Measurements from ENCODE around the gene KIF26B.

KIF26B gene

GRCh38 chr1:245229051-245229450 is 74.3 kb downstream of the KIF26B start:
- TF ChIP-seq EZH2phosphoT487 (IDR thresholded peaks at IDR 0.05; ENCODE audit: low read depth), result no peak
- TF ChIP-seq, protein P1, sequence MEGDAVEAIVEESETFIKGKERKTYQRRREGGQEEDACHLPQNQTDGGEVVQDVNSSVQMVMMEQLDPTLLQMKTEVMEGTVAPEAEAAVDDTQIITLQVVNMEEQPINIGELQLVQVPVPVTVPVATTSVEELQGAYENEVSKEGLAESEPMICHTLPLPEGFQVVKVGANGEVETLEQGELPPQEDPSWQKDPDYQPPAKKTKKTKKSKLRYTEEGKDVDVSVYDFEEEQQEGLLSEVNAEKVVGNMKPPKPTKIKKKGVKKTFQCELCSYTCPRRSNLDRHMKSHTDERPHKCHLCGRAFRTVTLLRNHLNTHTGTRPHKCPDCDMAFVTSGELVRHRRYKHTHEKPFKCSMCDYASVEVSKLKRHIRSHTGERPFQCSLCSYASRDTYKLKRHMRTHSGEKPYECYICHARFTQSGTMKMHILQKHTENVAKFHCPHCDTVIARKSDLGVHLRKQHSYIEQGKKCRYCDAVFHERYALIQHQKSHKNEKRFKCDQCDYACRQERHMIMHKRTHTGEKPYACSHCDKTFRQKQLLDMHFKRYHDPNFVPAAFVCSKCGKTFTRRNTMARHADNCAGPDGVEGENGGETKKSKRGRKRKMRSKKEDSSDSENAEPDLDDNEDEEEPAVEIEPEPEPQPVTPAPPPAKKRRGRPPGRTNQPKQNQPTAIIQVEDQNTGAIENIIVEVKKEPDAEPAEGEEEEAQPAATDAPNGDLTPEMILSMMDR (IDR thresholded peaks at IDR 0.05; ENCODE audit: low read depth, low read length), result no peak

GRCh38 chr1:245232931-245233330 is 78.1 kb downstream of the KIF26B start:
- H2AFZ ChIP-seq (ENCODE audit: low read depth, low read length), result no peak overlapping the region
- H3K4me3 ChIP-seq (ENCODE audit: low read length), result no peak overlapping the region

More at GRCh38 chr1:245229051-245229450, 74.3 kb downstream of the KIF26B start:
- Histone ChIP-seq H3K4me2 (ENCODE audit: low read length) (no peak overlapping the region), H3K79me2 (ENCODE audit: low read length) (no peaks in the 10 kb centered on the region), H3K4me1 (ENCODE audit: low read length) (no peaks in the 10 kb centered on the region), H3K27ac (ENCODE audit: low read length) (no peak overlapping the region), H4K20me1 (ENCODE audit: insufficient read depth, low read length) (no peaks in the 10 kb centered on the region), H3K9me3 (ENCODE audit: insufficient read depth, low read length) (no peaks in the 10 kb centered on the region), H3K4me3 (ENCODE audit: low read length) (no peak overlapping the region), H2AFZ (ENCODE audit: low read depth, low read length) (no peak overlapping the region), H3K27me3 (ENCODE audit: low read depth, low read length) (peaks cover 32% of the 10 kb centered on the region), H3K9ac (ENCODE audit: low read length) (no peak overlapping the region), H3K36me3 (replicated peaks; ENCODE audit: low read depth, low read length) (no peaks in the 10 kb centered on the region)

GRCh38 chr1:245234217-245235081 is 79.7 kb downstream of the KIF26B start:
- peaks cover 34% of the 10 kb centered on the region for H3K27me3 ChIP-seq (ENCODE audit: low read depth, low read length)
- H3K9me3 ChIP-seq (ENCODE audit: insufficient read depth, low read length), result no peaks in the 10 kb centered on the region
- H3K4me1 ChIP-seq (ENCODE audit: low read length), result no peaks in the 10 kb centered on the region
- no peaks in the 10 kb centered on the region for H4K20me1 ChIP-seq (ENCODE audit: insufficient read depth, low read length)
- TF ChIP-seq, protein P1 (IDR thresholded peaks at IDR 0.05; ENCODE audit: low read depth, low read length), result no peak
- no peak for TF ChIP-seq EZH2phosphoT487 (IDR thresholded peaks at IDR 0.05; ENCODE audit: low read depth)
- H3K4me3 ChIP-seq (ENCODE audit: low read length), result no peak overlapping the region
- H3K9ac ChIP-seq (ENCODE audit: low read length), result no peak overlapping the region
- H3K36me3 ChIP-seq (replicated peaks; ENCODE audit: low read depth, low read length), result no peaks in the 10 kb centered on the region
- no peaks in the 10 kb centered on the region for H3K79me2 ChIP-seq (ENCODE audit: low read length)
- no peak overlapping the region for H3K4me2 ChIP-seq (ENCODE audit: low read length)
- H3K27ac ChIP-seq (ENCODE audit: low read length), result no peak overlapping the region
- H2AFZ ChIP-seq (ENCODE audit: low read depth, low read length), result no peak overlapping the region

More at GRCh38 chr1:245232931-245233330, 78.1 kb downstream of the KIF26B start:
- H3K9ac ChIP-seq (ENCODE audit: low read length), result no peak overlapping the region
- H3K9me3 ChIP-seq (ENCODE audit: insufficient read depth, low read length), result no peaks in the 10 kb centered on the region
- H3K4me1 ChIP-seq (ENCODE audit: low read length), result no peaks in the 10 kb centered on the region
- no peaks in the 10 kb centered on the region for H3K36me3 ChIP-seq (replicated peaks; ENCODE audit: low read depth, low read length)
- H4K20me1 ChIP-seq (ENCODE audit: insufficient read depth, low read length), result no peaks in the 10 kb centered on the region
- TF ChIP-seq EZH2phosphoT487 (IDR thresholded peaks at IDR 0.05; ENCODE audit: low read depth), result no peak
- TF ChIP-seq, protein P1 (IDR thresholded peaks at IDR 0.05; ENCODE audit: low read depth, low read length), result no peak
- H3K27ac ChIP-seq (ENCODE audit: low read length), result no peak overlapping the region
- peaks cover 29% of the 10 kb centered on the region for H3K27me3 ChIP-seq (ENCODE audit: low read depth, low read length)
- no peak overlapping the region for H3K4me2 ChIP-seq (ENCODE audit: low read length)
- H3K79me2 ChIP-seq (ENCODE audit: low read length), result no peaks in the 10 kb centered on the region

GRCh38 chr1:245235156-245235555 is 80.4 kb downstream of the KIF26B start:
- H3K36me3 ChIP-seq (replicated peaks; ENCODE audit: low read depth, low read length), result no peaks in the 10 kb centered on the region
- H3K27me3 ChIP-seq (ENCODE audit: low read depth, low read length), result peaks cover 33% of the 10 kb centered on the region
- no peak overlapping the region for H3K4me3 ChIP-seq (ENCODE audit: low read length)
- no peak overlapping the region for H3K4me2 ChIP-seq (ENCODE audit: low read length)
- H3K27ac ChIP-seq (ENCODE audit: low read length), result no peak overlapping the region
- no peaks in the 10 kb centered on the region for H4K20me1 ChIP-seq (ENCODE audit: insufficient read depth, low read length)
- H3K79me2 ChIP-seq (ENCODE audit: low read length), result no peaks in the 10 kb centered on the region
- H3K4me1 ChIP-seq (ENCODE audit: low read length), result no peaks in the 10 kb centered on the region
- H2AFZ ChIP-seq (ENCODE audit: low read depth, low read length), result no peak overlapping the region
- TF ChIP-seq, protein P1 (IDR thresholded peaks at IDR 0.05; ENCODE audit: low read depth, low read length), result no peak
- TF ChIP-seq EZH2phosphoT487 (IDR thresholded peaks at IDR 0.05; ENCODE audit: low read depth), result no peak
- H3K9me3 ChIP-seq (ENCODE audit: insufficient read depth, low read length), result no peaks in the 10 kb centered on the region
- no peak overlapping the region for H3K9ac ChIP-seq (ENCODE audit: low read length)

Data from OCI-LY3 (cell line).